Activated T-helper 1 cell treated with anti-CD3 and anti-CD28 coated beads, Interleukin-12 subunit alpha, Interleukin-12 subunit beta, Interleukin-2, Interleukin-4 antibody, amounts not matched to agents 30 ng/mL and 10 ng/mL and 1 ng/mL, durations not matched to agents 14 hours and 24 hours and 36 hours (primary cell): ENCODE measurements around the gene FAM32A. TPM values are rescaled to one million over a fixed set of nuclear protein-coding genes. Genes with fewer than 3 reads are reported as not detected.
A peak's percentile ranks its signal among the peaks of the same experiment; 100 is the strongest.

ENCODE experiments used
- DNase-seq: peaks from one replicate; pipeline ENCODE4 v3.0.0; 2021; ENCODE audit warnings: low spot score
- H3K27ac Mint-ChIP-seq: one replicate; pipeline ENCODE4 v1.8.0; 2021; ENCODE audit warnings: mild to moderate bottlenecking, mixed read lengths
- H3K27me3 Mint-ChIP-seq: one replicate; pipeline ENCODE4 v1.8.0; 2022; ENCODE audit warnings: mild to moderate bottlenecking, moderate library complexity, mixed read lengths; ENCODE audit not compliant: insufficient read depth
- H3K36me3 Mint-ChIP-seq: one replicate; pipeline ENCODE4 v1.8.0; 2021; ENCODE audit warnings: low read depth, mixed read lengths
- H3K4me1 Mint-ChIP-seq: one replicate; pipeline ENCODE4 v1.8.0; 2021; ENCODE audit warnings: low read depth, mixed read lengths
- H3K4me3 Mint-ChIP-seq: one replicate; pipeline ENCODE4 v1.8.0; 2021; ENCODE audit warnings: mild to moderate bottlenecking, moderate library complexity, mixed read lengths
- H3K9me3 Mint-ChIP-seq: one replicate; pipeline ENCODE4 v1.8.0; 2021; ENCODE audit warnings: mixed read lengths
- intact Hi-C: fragments of 100-400 bp; cut with micrococcal nuclease; formaldehyde crosslinking; loops from one replicate; pipeline ENCODE4 v1.15.1; 2024
- total RNA-seq: library from RNA; stranded (reverse); gene quantifications from 2 replicates; pipeline ENCODE4 v1.2.3, GENCODE V29; 2022

Gene FAM32A
- total RNA-seq, 1 donor from 2014 or later, result 72.8 TPM

DNA sequence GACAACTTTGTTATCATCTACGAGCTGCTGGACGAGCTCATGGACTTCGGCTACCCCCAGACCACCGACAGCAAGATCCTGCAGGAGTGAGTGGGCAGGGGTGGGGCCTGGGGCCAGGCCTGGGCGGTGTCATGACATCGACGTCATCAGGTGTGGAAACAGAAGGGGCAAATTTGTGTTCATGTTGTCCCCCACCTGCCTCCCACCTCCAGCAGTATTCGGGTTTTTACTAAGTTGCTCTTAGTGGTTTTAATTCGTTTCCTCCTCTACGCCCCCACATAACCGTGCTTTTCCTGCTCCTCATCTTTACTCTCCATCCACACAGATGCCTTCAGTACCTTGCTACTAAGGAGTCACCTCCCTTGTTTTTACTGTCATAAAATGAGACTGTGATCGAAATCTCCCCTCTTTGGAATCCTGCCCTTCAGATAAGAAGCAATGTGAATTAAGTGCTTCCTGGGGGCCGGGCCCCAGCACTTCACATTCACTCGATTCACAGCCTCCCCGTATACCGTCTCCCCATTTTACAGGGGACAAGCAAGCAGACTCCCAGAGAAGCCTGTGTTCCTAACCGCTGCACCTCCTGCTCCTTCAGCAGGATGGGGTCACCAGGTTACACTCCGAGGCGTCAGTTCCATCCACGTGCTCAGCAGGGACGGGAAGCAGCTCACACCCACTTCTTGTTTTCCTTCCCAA lies 23.0 kb downstream of the FAM32A start:
- no peak overlapping the region for H3K4me3 Mint-ChIP-seq
- H3K36me3 Mint-ChIP-seq, result peaks cover 64% of the 10 kb centered on the region
- H3K27ac Mint-ChIP-seq, result peak overlapping the region; percentile 59
- DNase-seq, result no peak
- H3K4me1 Mint-ChIP-seq, result peaks cover 40% of the 10 kb centered on the region
- intact Hi-C loops, result no loop called here
- no peaks in the 10 kb centered on the region for H3K9me3 Mint-ChIP-seq
- no peaks in the 10 kb centered on the region for H3K27me3 Mint-ChIP-seq

DNA sequence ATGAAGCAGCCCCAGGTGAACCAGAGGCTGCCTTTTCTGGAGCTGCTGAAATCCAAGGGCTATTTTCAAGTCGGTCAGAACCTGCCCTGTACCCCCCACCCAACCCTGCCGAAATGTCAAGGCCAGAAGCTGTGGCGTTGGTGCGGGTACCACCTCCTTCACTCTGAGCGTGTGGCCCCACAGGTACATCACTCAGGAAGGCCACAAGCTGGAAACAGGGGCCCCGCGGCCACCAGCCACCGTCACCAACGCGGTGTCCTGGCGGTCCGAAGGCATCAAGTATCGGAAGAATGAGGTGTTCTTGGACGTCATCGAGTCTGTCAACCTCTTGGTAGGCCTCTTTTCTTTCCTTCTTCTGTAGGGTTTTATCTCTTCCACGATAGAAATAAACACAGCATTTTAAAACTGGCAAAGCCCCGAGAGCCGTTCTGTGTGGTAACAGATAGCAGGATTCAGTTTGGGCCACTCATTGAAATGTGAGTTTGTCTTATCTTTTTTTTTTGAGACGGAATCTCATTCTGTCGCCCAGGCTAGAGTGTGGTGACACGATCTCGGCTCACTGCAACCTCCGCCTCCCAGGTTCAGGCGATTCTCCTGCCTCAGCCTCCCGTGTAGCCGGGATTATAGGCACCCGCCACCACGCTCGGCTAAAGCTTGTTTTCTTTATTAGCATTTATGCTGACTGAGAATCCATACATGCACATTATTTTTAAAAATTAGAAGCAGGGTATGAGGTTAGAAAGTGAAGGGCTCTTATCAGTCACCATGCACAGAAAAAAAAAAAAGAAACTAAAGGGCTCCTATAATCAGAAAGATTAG lies 23.8 kb downstream of the FAM32A start:
- no peak for DNase-seq
- no peaks in the 10 kb centered on the region for H3K9me3 Mint-ChIP-seq
- peaks cover 64% of the 10 kb centered on the region for H3K36me3 Mint-ChIP-seq
- no peak overlapping the region for H3K4me3 Mint-ChIP-seq
- H3K4me1 Mint-ChIP-seq, result peaks cover 42% of the 10 kb centered on the region
- intact Hi-C loops, result no loop called here
- no peak overlapping the region for H3K27ac Mint-ChIP-seq
- no peaks in the 10 kb centered on the region for H3K27me3 Mint-ChIP-seq

DNA sequence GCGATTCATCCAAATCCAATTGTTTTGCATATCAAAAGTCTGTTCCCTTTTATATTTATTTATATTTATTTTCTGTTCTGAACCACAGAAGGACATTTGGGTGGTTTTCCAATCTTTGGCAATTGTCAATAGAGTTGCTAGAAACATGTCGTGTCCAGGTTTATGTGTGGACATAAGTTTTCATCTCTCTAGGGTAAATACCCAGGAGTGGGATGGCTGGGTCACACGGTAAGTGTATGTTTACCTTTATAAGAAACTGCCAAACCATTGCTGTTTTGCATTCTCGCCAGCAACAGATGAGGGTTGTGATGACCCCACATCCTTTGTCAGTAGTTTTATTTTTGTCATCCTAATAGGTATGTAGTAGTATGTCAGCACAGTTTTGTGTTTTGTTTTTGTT lies 25.0 kb downstream of the FAM32A start:
- H3K36me3 Mint-ChIP-seq, result peaks cover 64% of the 10 kb centered on the region

DNA sequence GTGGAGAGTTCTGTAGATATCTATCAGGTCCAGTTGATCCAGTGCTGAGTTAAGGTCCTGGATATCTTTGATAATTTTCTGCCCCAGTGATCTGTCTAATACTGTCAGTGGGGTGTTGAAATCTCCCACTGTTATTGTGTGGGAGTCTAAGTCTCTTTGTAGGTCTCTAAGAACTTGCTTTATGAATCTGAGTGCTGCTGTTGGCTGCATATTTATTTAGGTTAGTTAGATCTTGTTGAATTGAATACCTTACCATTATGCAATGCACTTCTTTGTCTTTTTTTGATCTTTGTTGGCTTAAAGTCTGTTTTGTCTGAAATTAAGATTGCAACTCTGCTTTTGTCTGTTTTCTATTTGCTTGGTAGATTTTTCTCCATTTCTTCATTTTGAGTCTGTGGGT lies 27.9 kb downstream of the FAM32A start:
- Mint-ChIP-seq H3K27me3 (no peaks in the 10 kb centered on the region), H3K36me3 (peaks cover 64% of the 10 kb centered on the region), H3K4me3 (no peak overlapping the region), H3K9me3 (no peaks in the 10 kb centered on the region), H3K4me1 (peaks cover 44% of the 10 kb centered on the region), H3K27ac (no peak overlapping the region)
- intact Hi-C loops, result no loop called here
- DNase-seq, result no peak

More for the DNA sequence above, 25.0 kb downstream of the FAM32A start:
- intact Hi-C loops, result no loop called here
- peaks cover 42% of the 10 kb centered on the region for H3K4me1 Mint-ChIP-seq
- no peak overlapping the region for H3K4me3 Mint-ChIP-seq
- DNase-seq, result no peak
- no peaks in the 10 kb centered on the region for H3K27me3 Mint-ChIP-seq
- H3K9me3 Mint-ChIP-seq, result no peaks in the 10 kb centered on the region
- no peak overlapping the region for H3K27ac Mint-ChIP-seq

DNA sequence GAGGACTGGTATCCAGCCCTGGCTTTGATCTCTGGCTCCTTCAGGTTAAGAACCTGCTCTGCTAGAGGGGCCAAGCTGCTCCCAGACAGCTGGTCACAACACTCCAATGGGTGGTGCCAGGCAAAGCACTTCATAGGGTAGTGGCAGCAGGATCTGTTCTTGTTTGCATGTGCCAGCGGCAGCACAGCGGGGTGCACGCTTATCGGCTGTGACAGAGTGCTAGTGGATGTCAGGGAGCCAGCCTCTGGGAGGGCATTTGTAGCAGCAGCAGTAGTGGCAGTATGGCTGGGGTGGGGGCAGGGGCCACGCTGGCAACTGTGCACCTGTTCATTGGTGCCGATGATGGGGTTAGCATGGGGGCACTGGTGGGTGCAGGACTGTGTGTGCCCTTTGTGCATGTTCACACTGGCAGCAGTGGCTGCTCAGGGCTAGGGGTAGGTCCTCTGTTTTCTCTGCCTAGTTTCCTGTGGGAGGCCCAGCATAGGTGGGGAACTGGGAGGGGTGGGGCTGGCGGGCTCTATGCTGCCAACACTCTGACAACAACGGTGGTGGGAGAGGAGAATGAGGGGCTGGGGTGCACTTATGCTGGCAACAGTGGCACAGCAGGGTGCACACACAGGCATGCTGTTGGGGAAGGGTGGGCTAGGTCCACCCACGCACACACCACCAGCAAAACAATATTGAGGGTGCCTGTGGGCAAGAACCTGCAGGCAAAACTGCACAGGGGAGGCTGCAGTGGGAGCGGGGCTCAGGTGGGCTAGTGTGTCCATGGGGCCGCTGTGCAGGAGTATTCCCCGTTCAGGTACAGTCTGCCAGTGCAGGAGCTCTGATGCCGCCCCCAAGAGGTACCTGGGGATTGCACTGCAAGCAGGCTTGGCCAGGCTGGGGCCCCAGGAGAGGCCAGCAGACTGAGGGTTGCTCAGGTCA lies 31.8 kb downstream of the FAM32A start:
- DNase-seq, result no peak
- Mint-ChIP-seq H3K4me1 (peaks cover 32% of the 10 kb centered on the region), H3K4me3 (no peak overlapping the region), H3K27ac (no peak overlapping the region), H3K36me3 (peaks cover 66% of the 10 kb centered on the region), H3K9me3 (peaks cover 23% of the 10 kb centered on the region), H3K27me3 (no peaks in the 10 kb centered on the region)
- intact Hi-C loops, result no loop called here

DNA sequence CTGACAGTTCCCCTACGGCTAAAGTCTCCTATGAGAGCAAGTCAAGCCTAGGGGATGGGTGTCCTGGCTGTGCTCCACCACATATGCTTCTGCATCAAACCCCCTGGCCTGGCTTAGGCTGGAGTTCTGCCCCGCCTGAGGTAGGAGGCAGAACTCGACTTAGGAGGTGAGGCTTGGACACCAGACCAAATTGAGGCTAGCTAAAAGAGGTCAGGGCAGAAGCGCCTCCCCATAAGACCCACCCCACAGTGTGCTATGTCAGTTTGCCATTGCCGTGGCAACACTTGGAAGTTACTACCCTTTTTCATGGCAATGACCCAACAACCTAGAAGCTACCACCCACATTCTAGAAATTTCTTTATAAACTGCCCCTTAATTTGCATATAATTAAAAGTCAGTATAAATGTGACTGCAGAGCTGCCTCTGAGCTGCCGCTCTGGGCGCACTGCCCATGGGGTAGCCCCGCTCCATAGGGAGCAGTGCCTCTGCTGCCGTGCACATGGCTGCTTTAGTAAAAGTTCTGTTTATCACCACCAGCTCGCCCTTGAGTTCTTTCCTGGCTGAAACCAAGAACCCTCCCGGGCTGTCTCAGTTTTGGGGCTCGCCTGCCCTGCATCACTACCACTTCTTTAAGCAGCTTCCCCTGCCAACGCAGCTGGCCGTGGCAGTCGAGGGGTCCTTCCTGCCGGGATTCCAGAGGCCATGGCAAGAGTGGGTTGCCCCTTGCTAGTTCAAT lies 32.7 kb downstream of the FAM32A start:
- no peak for DNase-seq
- Mint-ChIP-seq H3K4me3 (no peak overlapping the region), H3K9me3 (peaks cover 28% of the 10 kb centered on the region), H3K4me1 (peaks cover 24% of the 10 kb centered on the region), H3K36me3 (peaks cover 64% of the 10 kb centered on the region), H3K27me3 (no peaks in the 10 kb centered on the region), H3K27ac (no peak overlapping the region)
- intact Hi-C loops, result no loop called here

DNA sequence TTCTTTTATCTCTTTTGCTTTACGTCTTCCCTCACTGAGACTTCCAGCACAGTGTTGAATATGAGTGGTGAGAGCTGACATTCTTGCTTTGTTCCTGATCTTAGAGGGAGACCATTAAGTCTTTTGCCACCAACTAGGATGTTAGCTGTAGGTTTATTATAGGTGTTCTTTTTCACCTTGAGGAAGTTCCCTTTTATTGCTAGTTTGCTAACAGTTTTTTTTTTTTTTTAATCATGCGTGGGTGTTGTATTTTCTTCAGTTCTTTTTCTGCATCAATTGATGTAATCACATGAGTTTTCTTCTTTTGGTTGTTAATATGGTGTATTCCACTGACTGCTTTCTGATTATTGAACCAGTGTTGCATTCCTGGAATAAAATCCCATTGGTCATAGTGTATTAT lies 33.6 kb downstream of the FAM32A start:
- Mint-ChIP-seq H3K9me3 (peaks cover 28% of the 10 kb centered on the region), H3K27ac (no peak overlapping the region), H3K36me3 (peaks cover 66% of the 10 kb centered on the region), H3K4me3 (no peak overlapping the region), H3K27me3 (no peaks in the 10 kb centered on the region), H3K4me1 (peaks cover 19% of the 10 kb centered on the region)
- no peak for DNase-seq
- intact Hi-C loops, result no loop called here

DNA sequence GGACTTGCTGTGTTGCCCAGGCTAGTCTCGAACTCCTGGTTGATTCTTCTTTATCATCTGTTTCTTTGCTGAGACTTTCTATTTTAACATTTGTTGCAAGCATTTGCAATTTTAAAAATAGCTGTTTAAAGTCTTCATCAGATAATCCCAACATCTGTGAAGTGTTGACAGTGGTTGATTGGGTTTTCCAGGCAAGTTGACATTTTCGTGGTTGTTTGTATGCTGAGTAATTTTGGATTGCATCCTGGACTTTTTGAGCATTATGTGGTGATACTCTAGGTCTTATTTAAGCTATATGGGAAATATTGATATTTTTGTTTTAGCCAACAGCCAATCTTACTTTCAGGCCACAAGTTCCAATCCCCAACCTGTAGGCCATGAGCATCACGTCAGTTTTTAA lies 37.6 kb downstream of the FAM32A start:
- no peak overlapping the region for H3K27ac Mint-ChIP-seq
- intact Hi-C loops, result no loop called here
- H3K4me1 Mint-ChIP-seq, result no peaks in the 10 kb centered on the region
- H3K27me3 Mint-ChIP-seq, result no peaks in the 10 kb centered on the region
- no peak for DNase-seq
- peaks cover 28% of the 10 kb centered on the region for H3K9me3 Mint-ChIP-seq
- H3K36me3 Mint-ChIP-seq, result peaks cover 57% of the 10 kb centered on the region
- H3K4me3 Mint-ChIP-seq, result no peak overlapping the region

DNA sequence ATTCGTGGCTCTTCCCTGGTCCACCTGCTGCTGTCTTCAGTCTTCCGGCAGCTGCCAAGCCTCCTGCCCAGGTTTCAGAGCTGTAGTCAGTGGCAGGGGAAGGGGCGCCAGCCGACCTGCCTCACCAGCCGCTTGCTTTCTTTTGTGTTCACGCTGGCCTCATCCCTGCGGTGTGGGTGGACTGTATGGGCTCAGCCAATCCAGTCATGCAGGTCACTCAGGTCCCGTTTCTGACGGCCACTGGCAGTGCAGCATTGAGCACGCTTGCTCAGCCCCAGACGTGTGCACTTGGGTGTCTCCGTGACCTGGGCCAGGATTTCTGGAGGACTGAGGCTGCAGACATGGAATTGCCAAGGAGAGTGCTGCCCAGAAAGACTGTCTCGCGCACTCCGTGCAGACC lies 38.5 kb downstream of the FAM32A start:
- DNase-seq, result no peak
- Mint-ChIP-seq H3K27ac (no peak overlapping the region), H3K36me3 (peaks cover 51% of the 10 kb centered on the region), H3K27me3 (no peaks in the 10 kb centered on the region), H3K4me3 (no peak overlapping the region), H3K9me3 (peaks cover 25% of the 10 kb centered on the region), H3K4me1 (no peaks in the 10 kb centered on the region)
- intact Hi-C loops, result no loop called here

DNA sequence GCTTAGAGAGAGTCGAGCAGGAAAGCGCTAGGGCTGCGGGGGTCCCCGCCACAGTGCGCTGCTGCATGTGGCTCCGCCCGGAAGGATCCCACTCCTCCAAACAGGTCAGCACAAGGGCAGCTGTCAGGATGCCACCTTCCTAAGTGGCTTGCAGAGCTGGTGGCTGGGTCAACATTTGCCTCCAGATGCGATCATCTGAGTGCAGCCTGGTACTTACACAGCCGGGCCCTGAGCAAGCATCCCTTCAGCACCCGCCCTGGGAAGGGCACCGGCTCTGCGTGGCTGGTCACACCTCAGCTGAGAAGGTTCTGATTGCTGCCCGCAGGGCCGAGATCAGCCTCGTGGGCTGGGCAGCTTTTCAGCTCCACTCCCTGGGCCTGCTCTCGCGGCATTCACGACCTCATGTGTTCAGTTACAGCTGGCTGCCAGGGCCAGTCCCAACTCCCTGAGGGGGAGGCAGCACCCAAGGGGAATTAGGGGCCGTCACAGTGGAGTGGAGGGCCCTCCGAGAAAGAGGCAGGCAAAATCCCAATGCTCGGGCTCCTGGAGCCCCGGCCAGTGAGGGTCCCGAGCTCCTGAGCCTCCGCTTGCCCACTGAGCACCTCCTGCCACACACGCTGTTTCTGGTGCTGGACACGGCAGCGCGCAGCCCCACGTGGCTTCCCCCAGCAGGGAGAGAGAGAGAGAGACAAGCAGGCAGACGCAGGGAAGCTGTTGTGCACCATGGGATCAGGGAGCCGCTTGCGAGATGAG lies 39.3 kb downstream of the FAM32A start:
- Mint-ChIP-seq H3K36me3 (peaks cover 49% of the 10 kb centered on the region), H3K9me3 (peaks cover 21% of the 10 kb centered on the region), H3K27ac (no peak overlapping the region), H3K4me1 (no peaks in the 10 kb centered on the region), H3K4me3 (no peak overlapping the region), H3K27me3 (no peaks in the 10 kb centered on the region)
- intact Hi-C loops, result no loop called here
- DNase-seq, result no peak

DNA sequence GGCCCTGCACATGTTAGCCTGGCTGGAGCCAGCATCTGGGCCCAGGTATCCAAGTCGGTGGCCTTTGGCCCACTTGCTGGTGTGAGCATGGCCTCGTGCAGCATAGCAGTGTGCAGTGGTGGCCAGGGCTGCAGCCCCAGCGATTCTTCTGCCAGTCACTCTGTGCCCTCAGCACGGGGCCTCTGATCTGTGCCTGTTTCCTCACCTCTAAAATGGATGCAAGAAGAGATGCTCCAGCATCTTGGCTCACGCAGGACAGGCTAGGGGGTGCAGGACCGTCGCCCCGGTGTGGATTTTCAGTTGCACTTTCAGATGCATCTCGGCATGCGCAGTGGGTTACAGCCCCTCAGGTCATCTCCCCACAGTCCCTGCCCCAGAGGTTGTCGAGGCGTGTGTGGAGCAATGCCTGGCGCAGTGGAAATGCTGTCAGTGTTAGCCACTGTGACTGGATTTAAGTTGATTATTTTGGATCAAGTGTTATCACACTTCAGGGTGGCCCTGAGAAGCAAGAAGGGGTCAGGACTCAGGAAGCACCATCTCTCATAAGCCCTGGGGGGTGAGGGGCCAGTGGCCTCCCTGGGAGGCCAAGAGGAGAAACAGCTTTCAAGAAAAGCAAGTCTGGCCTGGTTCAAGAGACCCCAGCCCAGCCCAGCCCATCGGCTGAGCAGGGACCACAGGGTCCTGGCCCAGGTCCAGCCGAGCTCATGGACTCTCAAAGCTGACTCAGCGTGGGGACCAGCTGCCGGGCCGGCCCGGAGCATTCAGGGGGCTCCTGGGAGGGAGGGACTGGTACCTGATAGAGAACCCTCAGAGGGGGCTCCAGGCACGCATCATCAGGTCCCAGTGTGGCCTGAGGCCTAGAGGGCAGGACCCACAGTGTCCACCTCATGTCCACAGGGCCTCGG lies 40.3 kb downstream of the FAM32A start:
- peaks cover 42% of the 10 kb centered on the region for H3K36me3 Mint-ChIP-seq
- no peaks in the 10 kb centered on the region for H3K4me1 Mint-ChIP-seq
- no peaks in the 10 kb centered on the region for H3K27me3 Mint-ChIP-seq
- DNase-seq, result no peak
- no peak overlapping the region for H3K4me3 Mint-ChIP-seq
- peaks cover 16% of the 10 kb centered on the region for H3K9me3 Mint-ChIP-seq
- H3K27ac Mint-ChIP-seq, result no peak overlapping the region
- intact Hi-C loops, result no loop called here
